GM21367 (cell line): Measurements from ENCODE around the gene OOSP4B.
"Not testable (repeated sequence)": the region's sequence is repeated elsewhere in the genome, so short reads cannot be mapped to it uniquely, and the experiment has no call there.

ENCODE experiments used
- ATAC-seq: cut with Tn5 transposase; IDR thresholded peaks from one replicate; pipeline ENCODE4 v1.9.1; 2021; ENCODE audit not compliant: unreplicated experiment

OOSP4B gene

GRCh38 chr11:60016881-60017280 is at the start of gene OOSP4B:
OOSP4B (plus strand) TSS chr11:60017181.
- no peak for ATAC-seq

DNA sequence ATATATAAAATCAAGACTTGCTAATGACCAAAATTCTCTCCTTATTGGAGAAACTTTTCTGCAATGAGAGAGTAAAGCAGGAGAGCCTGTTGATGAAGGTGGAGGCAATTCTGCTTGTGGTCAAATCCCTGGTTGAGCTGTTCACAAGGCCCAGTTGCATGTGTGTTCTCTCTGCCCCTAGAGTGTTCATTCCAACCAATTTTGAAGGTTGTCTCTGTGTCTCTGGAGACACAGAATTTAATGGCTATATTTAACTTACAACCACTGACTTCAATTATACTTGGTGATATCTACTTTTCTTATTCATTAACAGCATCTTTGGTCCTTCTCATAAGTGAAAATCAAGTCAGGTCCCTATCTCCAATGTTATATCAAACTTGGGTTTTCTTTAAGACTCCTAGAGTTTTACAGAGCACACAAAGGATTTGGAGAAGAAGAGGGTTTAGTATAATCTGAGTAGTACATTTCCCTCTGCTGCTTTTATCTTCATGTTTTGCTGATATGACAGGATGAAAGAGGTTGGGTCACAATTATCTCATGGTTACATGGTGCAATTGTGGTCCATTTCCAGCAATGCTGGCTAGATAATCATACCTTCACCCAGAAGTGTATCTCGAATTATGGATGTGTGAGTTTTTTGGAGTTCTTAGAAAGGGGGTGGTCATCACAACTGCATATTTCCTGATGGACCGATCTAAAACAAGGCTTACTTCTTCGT is 49.1 kb upstream of the OOSP4B start:
- ATAC-seq = no peak

DNA sequence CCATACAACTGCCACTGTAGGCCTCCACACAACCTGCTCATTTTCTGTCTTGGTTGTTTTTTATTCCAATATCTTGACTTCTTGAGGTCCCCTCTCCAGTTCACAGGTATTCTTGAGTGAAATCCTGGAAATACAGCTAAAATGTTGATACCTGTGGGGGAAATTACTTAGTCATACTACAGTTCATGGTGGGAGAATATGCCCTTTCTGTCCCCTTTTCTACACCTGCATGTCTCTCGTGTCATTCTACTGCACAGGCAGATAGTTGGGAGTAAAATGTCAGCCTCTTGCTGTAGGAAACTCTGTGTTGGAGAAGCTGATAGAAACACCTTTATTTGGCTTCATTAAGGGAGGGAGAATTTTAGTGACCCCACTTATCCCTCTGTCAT is 48.6 kb upstream of the OOSP4B start:
- ATAC-seq = no peak

DNA sequence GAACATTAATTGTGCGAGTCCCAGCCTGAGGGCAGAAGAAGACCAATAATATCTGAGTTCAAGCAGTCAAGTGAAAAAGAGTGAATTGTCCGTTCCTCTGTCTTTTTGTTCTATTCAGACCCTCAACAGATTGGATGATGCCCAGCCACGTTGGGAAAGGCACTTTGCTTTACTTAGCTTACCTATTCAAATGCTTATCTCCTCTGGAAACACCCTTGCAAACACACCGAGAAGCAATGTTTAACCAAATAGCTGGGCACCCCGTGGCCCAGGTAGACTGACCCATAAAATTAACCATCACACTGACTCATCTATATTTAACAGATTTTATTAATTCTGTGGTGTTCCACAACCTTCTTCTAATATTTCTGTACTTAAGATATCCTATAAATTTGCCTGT is 43.9 kb upstream of the OOSP4B start:
- ATAC-seq = no peak

- ATAC-seq = no peak
Measured at GRCh38 chr11:59981106-59981770, 35.7 kb upstream of the OOSP4B start.

GRCh38 chr11:59982037-59982436 is 34.9 kb upstream of the OOSP4B start:
- ATAC-seq = not testable (repeated sequence)

DNA sequence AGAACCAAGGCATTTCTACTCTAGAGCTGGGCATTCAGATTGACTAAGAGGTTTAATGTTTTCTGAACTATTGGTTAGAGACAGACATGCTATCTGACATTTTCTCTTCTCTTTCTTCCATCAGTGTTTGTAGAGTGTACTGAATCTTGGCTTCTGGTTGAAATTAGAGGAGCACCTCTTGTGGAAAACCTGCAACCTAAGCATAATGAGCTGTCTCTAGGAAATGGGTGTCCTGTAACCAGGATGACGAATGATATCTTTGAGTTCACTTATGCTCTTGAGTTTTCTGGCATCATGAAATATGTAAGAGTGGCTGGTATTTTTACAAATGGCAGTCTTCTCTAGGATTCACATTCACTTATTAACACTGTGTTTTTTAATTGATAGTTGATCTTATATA is 33.8 kb upstream of the OOSP4B start:
- no peak for ATAC-seq

DNA sequence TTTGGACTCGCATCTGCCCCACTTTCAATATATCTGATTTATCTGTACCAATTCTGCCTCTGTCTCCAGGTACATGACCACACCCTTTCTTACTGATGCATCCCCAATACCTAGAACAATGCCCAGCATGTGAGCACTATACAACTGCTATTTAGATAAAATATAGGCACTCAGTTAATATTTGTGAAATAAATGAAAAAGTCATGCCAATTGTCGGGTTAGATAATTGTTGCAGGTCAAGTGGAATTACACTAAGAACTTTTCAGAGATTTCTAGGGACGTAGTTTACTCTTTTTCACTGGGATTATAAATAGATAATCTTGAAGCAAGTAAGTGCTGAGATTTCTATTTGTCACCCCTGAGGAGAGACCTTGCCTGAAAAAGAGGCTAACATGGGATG is 32.6 kb upstream of the OOSP4B start:
- no peak for ATAC-seq

DNA sequence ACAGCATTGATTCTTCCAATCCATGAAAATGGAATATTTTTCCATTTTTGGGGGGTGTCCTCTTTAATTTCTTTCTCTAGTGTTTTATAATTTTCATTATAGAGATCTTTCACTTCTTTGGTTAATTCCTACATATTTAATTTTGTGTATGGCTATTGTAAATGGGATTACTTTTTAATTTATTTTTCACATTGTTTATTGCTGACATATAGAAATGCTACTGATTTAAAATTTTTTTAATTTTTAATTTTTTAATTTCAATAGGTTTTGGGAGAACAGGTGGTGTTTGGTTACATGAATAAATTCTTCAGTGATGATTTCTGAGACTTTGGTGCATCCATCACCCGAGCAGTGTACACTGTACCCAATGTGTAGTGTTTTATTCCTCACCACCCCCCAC is 26.6 kb upstream of the OOSP4B start:
- no peak for ATAC-seq

DNA sequence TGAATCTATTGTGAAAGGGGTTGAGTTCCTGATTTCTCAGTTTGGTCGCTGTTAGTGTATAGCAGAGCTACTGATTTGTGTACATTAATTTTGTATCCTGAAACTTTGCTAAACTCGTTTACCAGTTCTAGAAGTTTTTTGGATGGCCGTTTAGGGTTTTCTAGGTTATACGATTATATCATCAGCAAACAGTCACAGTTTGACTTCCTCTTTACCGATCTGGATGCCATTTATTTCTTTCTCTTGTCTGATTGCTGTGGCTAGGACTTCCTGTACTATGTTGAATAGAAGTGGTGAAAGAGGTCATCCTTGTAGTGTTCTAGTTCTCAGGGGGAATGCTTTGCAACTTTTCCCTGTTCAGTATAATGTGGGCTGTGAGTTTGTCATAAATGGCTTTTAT is 24.6 kb upstream of the OOSP4B start:
- no peak for ATAC-seq

DNA sequence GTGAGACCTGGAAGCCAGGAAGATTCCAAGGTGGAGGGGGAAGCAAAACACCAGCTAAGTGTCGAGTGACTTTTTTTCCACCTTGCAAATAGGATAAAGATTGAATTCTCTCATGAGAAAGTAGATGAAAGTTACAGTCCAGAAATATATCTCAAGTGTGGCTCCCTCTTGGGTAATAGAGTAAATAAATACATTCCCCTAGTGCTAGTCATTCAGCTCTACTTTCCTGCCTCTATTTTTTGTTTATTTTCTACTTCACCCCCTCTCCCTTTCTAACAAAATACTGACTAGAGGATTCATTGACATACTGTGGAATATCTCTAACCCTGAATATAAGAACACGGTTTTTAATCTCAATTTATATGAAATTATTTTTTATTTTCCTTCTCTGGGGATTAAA is 19.2 kb upstream of the OOSP4B start:
- ATAC-seq = no peak

GRCh38 chr11:59999691-60000090 is 17.3 kb upstream of the OOSP4B start:
- no peak for ATAC-seq

DNA sequence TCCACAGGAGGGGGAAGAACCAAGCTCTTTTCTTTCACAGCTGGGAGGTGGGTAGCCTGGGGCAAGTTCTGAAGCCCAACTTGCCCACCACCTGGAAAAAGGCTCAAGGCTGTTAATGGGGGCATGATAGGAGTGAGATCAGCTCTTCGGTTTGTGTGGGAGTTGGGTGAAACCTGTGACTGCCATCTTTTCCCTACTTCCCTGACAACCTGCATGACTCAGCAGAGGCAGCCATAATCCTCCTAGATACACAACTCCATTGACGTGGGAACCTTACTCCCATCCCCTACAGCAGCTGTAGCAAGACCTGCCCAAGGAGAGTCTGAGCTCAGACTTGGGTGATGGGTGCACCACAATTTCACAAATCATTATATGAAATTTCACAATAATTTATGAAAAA is 13.3 kb upstream of the OOSP4B start:
- no peak for ATAC-seq

DNA sequence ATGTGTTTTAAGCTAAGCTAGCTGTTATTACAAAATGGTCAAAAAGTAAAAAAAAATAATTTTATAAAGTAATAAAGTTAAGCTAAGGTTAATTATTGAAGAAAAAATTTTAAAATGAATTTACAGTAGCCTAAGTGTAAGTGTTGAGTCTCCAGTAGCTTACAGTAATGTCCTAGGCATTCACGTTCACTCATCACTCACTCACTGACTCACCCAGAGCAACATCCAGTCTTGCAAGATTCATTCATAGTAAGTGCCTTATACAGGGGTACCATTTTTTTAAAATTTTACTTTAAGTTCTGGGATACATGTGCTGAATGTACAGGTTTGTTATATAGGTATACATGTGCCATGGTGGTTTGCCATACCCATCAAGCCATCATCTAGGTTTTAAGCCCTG is 11.6 kb upstream of the OOSP4B start:
- ATAC-seq = no peak

DNA sequence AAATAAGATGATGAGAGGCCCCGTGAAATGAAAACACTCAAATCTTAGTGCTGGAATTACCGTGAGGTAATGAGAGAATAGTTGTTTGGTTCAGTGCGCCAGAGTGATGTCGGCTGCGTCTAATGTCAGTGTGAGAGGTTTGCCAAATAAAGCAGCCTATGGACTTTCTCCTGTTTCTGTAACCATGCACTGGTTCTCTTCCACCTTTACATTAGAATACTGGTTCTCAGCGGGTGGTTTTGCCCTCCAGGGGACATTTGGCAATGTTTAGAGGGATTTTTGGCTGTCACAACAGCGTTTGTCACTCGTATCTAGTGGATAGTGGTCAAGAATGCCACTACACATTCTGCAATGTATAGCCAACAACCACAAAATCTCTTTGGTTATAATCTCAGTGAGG is 1.1 kb downstream of the OOSP4B start:
- ATAC-seq = no peak

- not testable (repeated sequence) for ATAC-seq
Measured at GRCh38 chr11:60020376-60020775, 3.4 kb downstream of the OOSP4B start.

- no peak for ATAC-seq
Measured at GRCh38 chr11:60029015-60029632, 12.1 kb downstream of the OOSP4B start.

- no peak for ATAC-seq
Measured at GRCh38 chr11:60040109-60040508, 23.1 kb downstream of the OOSP4B start, which contains the start of gene OOSP2. OOSP2 (plus strand) TSS chr11:60040409; CDS start chr11:60040460, 51 bp downstream.

DNA sequence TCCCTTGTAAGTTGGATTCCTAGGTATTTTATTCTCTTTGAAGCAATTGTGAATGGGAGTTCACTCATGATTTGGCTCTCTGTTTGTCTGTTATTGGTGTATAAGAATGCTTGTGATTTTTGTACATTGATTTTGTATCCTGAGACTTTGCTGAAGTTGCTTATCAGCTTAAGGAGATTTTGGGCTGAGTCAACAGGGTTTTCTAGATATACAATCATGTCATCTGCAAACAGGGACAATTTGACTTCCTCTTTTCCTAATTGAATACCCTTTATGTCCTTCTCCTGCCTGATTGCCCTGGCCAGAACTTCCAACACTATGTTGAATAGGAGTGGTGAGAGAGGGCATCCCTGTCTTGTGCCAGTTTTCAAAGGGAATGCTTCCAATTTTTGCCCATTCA is 33.4 kb downstream of the OOSP4B start:
- not testable (repeated sequence) for ATAC-seq

- ATAC-seq = not testable (repeated sequence)
Measured at GRCh38 chr11:60050839-60051238, 33.9 kb downstream of the OOSP4B start.

DNA sequence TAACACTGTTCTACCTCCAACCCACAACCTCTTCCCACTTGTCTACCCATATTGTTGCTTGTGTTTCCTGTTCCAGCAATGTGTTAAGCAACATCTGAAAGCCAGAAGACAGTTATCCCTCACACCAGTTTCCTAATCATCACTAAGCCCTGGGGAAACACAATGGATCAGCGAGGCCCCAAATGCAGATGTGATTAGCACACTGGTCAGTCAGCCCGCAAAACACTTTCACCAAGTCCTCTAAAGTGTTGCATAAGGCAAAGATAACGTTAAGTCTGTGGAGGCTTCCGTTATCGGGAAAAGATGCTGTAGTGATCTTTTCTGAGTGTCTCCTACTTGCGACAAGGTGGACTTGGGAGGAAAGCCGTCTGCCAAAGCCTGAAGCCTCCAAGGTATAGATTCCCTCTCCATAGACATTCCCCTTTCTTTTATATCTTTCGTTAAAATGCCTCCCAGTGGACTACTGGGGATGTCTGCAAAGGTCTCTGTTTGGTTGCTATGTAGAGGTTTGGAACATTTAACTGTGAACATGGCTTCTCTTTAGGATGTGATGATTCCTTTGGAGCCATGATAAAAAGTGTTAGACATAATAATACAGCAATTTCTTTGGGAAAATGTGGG is 39.5 kb downstream of the OOSP4B start, which contains the start of gene MS4A3:
Gene MS4A3 (plus strand): TSS at position 317 of the 621 bp plus-strand sequence. CDS start 4,496 bp downstream, outside the sequence.
- no peak for ATAC-seq

DNA sequence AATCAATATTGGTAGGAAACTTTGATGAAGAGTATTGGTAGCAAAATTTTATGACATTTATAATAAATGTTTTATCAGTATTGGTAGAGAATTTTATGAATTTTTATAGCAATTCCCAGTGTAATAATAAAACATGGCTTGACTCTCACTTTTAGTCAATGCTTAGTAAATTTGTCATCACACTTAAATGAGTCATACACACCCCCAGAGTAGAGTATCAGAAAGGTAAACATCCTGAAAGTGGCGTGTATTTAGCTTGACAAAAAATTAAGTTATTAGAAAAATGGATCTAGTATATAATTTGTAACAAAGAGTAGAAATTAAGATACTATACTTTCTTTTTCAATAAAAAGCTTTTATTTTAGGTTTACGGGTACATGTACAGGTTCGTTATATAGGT is 42.1 kb downstream of the OOSP4B start:
- no peak for ATAC-seq
